CD4-positive, alpha-beta T cell treated with Interleukin-4 for 1 hour (primary cell): ENCODE results near the gene RINL.
"Not testable (repeated sequence)": the region's sequence is repeated elsewhere in the genome, so short reads cannot be mapped to it uniquely, and the experiment has no call there.

Experiments used
- DNase-seq, 2 donors: peaks; one replicate each; pipeline ENCODE4 v3.0.0-alpha.2; 2020 to 2022

Gene RINL

GRCh38 chr19:38873400-38873799 lies 4.7 kb downstream of the RINL start:
- DNase-seq = not testable (repeated sequence)

- no peak for DNase-seq
These were observed 7.5 kb downstream of the RINL start for GRCh38 chr19:38870612-38871011.

- DNase-seq = peak; percentile 95 to 96
These were observed 8.1 kb downstream of the RINL start for GRCh38 chr19:38869836-38870607.

GRCh38 chr19:38869160-38869835 lies 8.8 kb downstream of the RINL start:
- peak; percentile 32 to 55 for DNase-seq

- no peak for DNase-seq
These were observed 9.5 kb downstream of the RINL start for GRCh38 chr19:38868551-38868950.

GRCh38 chr19:38867171-38867780 lies 10.8 kb downstream of the RINL start:
- DNase-seq = no peak

GRCh38 chr19:38862321-38863059 lies 15.6 kb downstream of the RINL start:
- no peak for DNase-seq

- DNase-seq = no peak
These were observed 16.7 kb downstream of the RINL start for GRCh38 chr19:38861368-38861767.

GRCh38 chr19:38859631-38860204 lies 18.4 kb downstream of the RINL start:
- not testable (repeated sequence) for DNase-seq

GRCh38 chr19:38856813-38857212 lies 21.3 kb downstream of the RINL start:
- no peak for DNase-seq

- DNase-seq = not testable (repeated sequence)
These were observed 22.3 kb downstream of the RINL start for GRCh38 chr19:38855751-38856150.

- DNase-seq = not testable (repeated sequence)
These were observed 23.1 kb downstream of the RINL start for GRCh38 chr19:38854961-38855360.

GRCh38 chr19:38853214-38853613 lies 24.9 kb downstream of the RINL start:
- no peak for DNase-seq

GRCh38 chr19:38852231-38853044 lies 25.6 kb downstream of the RINL start:
- DNase-seq = peak; percentile 68 to 74

GRCh38 chr19:38851622-38852230 lies 26.3 kb downstream of the RINL start:
- DNase-seq = peak; percentile 91

- DNase-seq = peak; percentile 42 to 48
These were observed 27.0 kb downstream of the RINL start for GRCh38 chr19:38850976-38851621.

- DNase-seq = no peak
These were observed 27.6 kb downstream of the RINL start for GRCh38 chr19:38850436-38850975.

- DNase-seq = peak; percentile 100
These were observed 28.1 kb downstream of the RINL start, which contains the start of gene HNRNPL for GRCh38 chr19:38849860-38850435. TSS of gene HNRNPL (minus strand) at chr19:38849986. CDS start at chr19:38849966, 20 bp downstream.

GRCh38 chr19:38849147-38849859 lies 28.8 kb downstream of the RINL start:
- peak; percentile 97 to 98 for DNase-seq
